ENCODE measurements around the gene CEP83. TPM values are rescaled to one million over a fixed set of nuclear protein-coding genes. Genes with fewer than 3 reads are reported as not detected.

CEP83 gene
- total and polyA plus RNA-seq, 2 experiments from 2014 or later, result 29.8 to 33.7 TPM

- TF ChIP-seq ZNF462 (CRISPR knock-in tag; IDR thresholded peaks at IDR 0.05) (no peak), EZH2 (IDR thresholded peaks at IDR 0.05; ENCODE audit: low read depth, unreplicated experiment) (no peak)
Observed at GRCh38 chr12:94405413-94406116, 54.1 kb downstream of the CEP83 start (continued).

- Mint-ChIP-seq H3K27me3 (ENCODE audit: insufficient read depth, low read depth, poor library complexity) (peaks cover 2% of the 10 kb centered on the region), H3K27ac (no peak overlapping the region), H3K4me1 (peaks cover 4% of the 10 kb centered on the region; the same call in 1 of the 3 replicates), H3K4me3 (no peak overlapping the region), H3K36me3 (ENCODE audit: low read depth) (peaks cover 18% of the 10 kb centered on the region), H3K9me3 (no peaks in the 10 kb centered on the region)
- H3K79me2 ChIP-seq (replicated peaks; ENCODE audit: insufficient read depth), result no peaks in the 10 kb centered on the region; the same call in 1 of the 2 replicates
- H2AFZ ChIP-seq, result no peak overlapping the region
- TF ChIP-seq STAT1 (IDR thresholded peaks at IDR 0.05; ENCODE audit: unreplicated experiment) (no peak), NANOG (IDR thresholded peaks at IDR 0.05; ENCODE audit: borderline replicate concordance) (no peak), ZNF331 (CRISPR knock-in tag; IDR thresholded peaks at IDR 0.05; ENCODE audit: low read depth) (no peak), JUNB (IDR thresholded peaks at IDR 0.05; ENCODE audit: unreplicated experiment) (no peak), EZH2phosphoT487 (IDR thresholded peaks at IDR 0.05; ENCODE audit: unreplicated experiment) (no peak), POLR2AphosphoS5 (IDR thresholded peaks at IDR 0.05; ENCODE audit: low read depth) (no peak), CTCF (conservative IDR thresholded peaks at IDR 0.05; ENCODE audit: low read depth in 2 of 2) (no peak), EZH2 (IDR thresholded peaks at IDR 0.05; ENCODE audit: low read depth, unreplicated experiment) (no peak)
- H3K4me2 ChIP-seq, result no peak overlapping the region
- H3K4me1 ChIP-seq (ENCODE audit: insufficient read depth), result no peaks in the 10 kb centered on the region
- no peak for DNase-seq (ENCODE audit: low spot score)
- no peak for ATAC-seq
- no peaks in the 10 kb centered on the region; the same call in 1 of the 2 replicates for H4K20me1 ChIP-seq (replicated peaks; ENCODE audit: insufficient read depth)
- H3K27me3 ChIP-seq (ENCODE audit: insufficient read depth), result no peaks in the 10 kb centered on the region
- H3K27ac ChIP-seq (ENCODE audit: low read depth), result no peak overlapping the region
- no peak overlapping the region for H3K4me3 ChIP-seq
- H3K36me3 ChIP-seq (ENCODE audit: insufficient read depth), result peaks cover 6% of the 10 kb centered on the region
- H3K9me2 ChIP-seq (ENCODE audit: insufficient read depth), result no peaks in the 10 kb centered on the region
- no peaks in the 10 kb centered on the region for H3F3A ChIP-seq (replicated peaks; ENCODE audit: low read depth)
Observed at GRCh38 chr12:94404854-94405253, 54.8 kb downstream of the CEP83 start.

Data from GM23338 (cell line).